Measurements from ENCODE around the gene TFF2.

TFF2 gene

GRCh38 chr21:42350927-42351426 lies at the start of gene TFF2:
TFF2 (minus strand) TSS chr21:42350994; CDS start chr21:42350957, 37 bp downstream.
- no peak for DNase-seq (ENCODE audit: low read depth in 2 of 2)

GRCh38 chr21:42400525-42400924 lies 49.7 kb upstream of the TFF2 start:
- DNase-seq (ENCODE audit: low read depth in 2 of 2), result no peak

GRCh38 chr21:42398436-42399028 lies 47.7 kb upstream of the TFF2 start:
- DNase-seq (ENCODE audit: low read depth in 2 of 2), result no peak

GRCh38 chr21:42397746-42398394 lies 47.1 kb upstream of the TFF2 start:
- no peak for DNase-seq (ENCODE audit: low read depth in 2 of 2)

- no peak for DNase-seq (ENCODE audit: low read depth in 2 of 2)
These were observed 46.3 kb upstream of the TFF2 start for GRCh38 chr21:42396799-42397745.

- DNase-seq (ENCODE audit: low read depth in 2 of 2), result no peak
These were observed 45.3 kb upstream of the TFF2 start, which contains the start of gene TMPRSS3 for GRCh38 chr21:42395905-42396651. TMPRSS3 (minus strand) TSS chr21:42396052; CDS start chr21:42395417, 635 bp downstream.

- no peak for DNase-seq (ENCODE audit: low read depth in 2 of 2)
These were observed 44.5 kb upstream of the TFF2 start for GRCh38 chr21:42395302-42395701.

DNA sequence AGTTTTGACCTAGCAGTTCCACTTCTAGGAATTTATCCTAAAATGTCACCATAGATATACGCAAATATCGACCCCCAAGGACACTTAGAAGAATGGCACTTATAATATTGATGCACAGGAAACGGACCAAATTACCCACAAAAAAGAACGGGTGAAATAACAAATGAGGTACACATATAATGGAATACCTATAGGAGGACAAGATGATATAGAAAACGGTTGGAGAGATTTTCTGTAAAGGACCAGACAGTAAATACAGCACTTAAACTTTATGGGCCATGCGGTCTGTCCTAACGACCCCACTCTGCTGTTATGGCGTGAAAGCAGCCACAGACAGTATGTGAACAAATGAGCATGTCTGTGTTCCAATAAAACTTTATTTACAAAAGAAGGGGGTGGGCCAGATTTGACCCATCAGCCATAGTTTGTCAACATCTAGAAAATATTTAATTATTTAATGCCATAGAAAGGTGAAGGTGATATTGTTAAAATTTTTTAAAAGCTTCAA lies 42.7 kb upstream of the TFF2 start:
- no peak for DNase-seq (ENCODE audit: low read depth in 2 of 2)

GRCh38 chr21:42392731-42393442 lies 42.1 kb upstream of the TFF2 start:
- DNase-seq (ENCODE audit: low read depth in 2 of 2), result no peak

DNA sequence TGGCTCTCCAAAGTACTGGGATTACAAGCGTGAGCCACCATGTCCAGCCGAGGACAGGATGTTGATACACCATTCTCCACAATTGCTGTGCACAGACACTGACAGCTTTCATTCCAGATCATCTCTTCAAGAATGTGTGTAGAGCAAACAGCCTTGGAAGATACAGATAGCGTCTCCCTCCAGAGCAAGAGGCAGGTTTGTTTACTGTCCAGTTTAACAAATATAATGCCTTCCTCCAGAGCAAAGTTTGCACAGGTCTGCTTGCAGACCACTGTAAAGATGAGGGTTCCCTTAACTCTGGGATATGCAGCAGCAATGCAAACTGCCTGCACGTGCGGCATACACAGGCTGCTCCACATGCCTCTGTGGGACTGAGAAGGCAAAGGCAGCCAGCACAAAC lies 40.5 kb upstream of the TFF2 start:
- no peak for DNase-seq (ENCODE audit: low read depth in 2 of 2)

- no peak for DNase-seq (ENCODE audit: low read depth in 2 of 2)
These were observed 39.9 kb upstream of the TFF2 start for GRCh38 chr21:42390696-42391095.

DNA sequence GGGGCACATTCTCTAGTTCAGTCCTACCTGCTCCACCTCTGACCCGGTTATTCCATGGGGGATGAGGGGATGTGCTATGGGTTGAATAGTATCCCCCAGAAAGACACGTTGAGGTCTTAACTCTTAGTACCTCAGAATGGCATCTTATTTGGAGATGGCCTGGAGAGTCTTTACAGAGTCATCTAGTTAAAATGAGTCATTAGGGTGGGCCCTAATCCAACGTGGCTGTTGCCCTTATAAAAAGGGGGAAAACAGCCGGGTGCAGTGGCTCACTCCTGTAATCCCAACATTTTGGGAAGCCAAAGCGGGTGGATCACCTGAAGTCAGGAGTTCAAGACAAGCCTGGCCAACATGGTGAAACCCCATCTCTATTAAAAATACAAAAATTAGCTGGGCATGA lies 39.4 kb upstream of the TFF2 start:
- no peak for DNase-seq (ENCODE audit: low read depth in 2 of 2)

- no peak for DNase-seq (ENCODE audit: low read depth in 2 of 2)
These were observed 38.6 kb upstream of the TFF2 start for GRCh38 chr21:42389449-42389835.

DNA sequence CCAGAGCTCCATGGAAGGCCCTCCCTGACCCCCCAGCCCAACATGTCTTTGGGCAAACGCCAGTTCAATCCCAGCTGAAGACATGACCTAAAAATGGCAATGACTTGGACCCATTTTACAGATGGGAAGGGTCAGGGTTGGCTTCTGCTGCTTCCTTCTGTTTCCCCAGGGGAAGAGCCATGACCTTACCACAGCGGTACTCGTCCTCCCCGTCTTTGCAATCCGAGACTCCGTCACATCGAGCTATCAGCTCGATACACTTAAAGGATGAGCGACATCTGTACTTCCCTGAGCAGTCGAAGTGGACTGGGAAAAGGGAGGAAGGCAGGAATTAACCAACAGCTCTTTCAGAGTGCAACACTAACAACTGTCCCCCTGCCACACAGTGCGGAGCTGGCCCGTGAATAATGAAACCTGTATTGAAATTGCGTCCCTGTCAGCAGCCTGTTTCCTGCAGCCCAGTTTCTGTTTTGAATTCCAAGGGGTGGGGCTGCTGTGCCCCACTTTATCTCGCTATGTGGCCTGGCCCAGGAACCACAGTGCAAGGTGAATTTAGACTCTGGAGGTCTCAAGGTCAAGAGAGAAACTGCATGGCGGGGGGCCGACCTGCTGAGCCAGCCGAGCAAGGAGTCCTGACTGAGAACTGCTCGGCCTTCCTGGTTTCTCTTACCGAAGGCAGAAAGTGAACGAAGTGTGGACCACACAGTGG lies 38.1 kb upstream of the TFF2 start:
- DNase-seq (ENCODE audit: low read depth in 2 of 2), result no peak

DNA sequence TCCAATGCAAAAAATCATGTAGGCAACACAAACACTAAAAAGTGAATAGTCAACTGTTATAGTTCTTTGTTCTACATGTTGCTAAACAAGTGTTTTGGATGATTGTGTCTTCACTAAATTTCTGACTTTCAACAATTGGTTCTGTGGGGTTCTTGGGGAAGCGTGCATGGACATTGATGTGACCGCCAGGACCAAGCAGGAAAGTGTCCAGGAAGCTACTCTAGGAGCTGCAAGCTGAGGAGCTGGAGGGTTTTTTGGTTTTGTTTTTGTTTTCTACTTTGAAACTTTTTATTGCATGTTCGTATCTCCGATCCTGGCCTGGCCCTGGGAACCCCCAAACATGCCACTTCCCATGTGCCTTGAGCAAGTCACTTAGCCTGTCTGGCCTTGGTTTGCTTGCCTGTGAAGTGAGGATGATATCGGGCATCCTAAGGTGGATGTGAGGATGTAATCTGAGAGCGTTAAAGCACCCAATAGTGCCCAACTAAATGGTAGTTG lies 37.1 kb upstream of the TFF2 start:
- no peak for DNase-seq (ENCODE audit: low read depth in 2 of 2)

DNA sequence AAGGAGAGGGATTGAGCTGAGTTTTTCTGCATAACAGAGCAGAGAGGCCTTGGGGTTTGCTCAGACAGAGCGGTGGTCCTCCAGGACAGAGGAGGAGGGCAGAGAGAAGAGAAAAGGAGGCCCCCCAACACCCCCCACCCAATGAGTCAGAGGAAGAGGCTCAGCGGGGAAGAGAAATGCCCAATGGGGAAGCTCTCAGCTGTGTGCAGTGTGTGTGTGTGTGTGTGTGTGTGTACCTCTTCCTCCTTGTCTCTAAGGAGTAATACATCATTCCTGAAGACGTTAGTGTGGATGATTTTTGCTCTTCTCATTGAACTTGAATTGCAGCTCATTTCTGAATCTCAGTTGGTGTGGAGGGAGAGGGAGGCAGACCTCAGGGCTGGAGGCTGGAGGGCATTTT lies 36.4 kb upstream of the TFF2 start:
- no peak for DNase-seq (ENCODE audit: low read depth in 2 of 2)

DNA sequence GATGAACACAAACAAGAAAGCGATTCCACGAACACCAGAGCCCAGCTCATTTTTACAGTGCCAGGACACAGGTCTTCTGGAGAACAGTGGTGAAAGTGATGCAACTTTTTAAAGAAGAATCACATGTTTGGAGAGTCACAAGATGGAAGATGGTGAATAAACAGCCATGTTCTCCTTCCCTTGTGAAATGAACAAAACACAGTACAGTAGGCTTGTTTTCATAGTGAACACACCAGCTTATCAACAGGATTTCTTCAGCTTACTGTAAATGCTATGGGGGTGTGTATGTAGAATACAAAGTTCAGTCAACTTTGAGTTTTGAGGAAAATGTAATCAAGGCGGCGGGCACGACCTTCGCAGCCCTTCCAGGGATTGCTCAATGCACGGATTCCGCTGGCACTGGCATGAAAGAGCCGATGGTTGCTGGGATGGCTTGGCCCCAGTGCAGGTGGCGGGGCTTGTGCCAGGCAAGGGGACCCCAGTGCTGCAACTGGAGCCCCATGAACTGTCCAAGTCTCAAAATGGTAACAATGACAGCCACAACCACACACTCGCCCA lies 35.3 kb upstream of the TFF2 start:
- DNase-seq (ENCODE audit: low read depth in 2 of 2), result no peak

DNA sequence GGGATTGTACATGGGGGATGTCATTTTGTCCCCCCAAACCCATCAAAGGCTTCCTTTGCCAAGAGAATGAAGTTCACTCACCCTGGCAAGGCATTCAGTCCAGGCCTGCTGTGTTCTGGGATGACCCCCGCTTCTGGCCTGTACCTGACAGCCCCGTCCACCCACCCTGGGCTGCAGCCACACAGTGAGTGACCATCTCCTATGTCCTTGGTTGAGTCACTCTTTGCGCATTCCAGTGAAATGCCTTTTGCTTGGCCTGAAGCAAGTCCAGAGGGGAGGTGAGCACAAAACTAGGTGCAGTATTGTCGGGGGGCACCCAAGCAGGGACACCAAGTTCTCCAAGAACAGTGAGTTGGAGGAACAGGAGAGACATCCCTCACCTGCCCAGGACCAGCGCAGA lies 34.8 kb upstream of the TFF2 start:
- no peak for DNase-seq (ENCODE audit: low read depth in 2 of 2)

- no peak for DNase-seq (ENCODE audit: low read depth in 2 of 2)
These were observed 34.2 kb upstream of the TFF2 start for GRCh38 chr21:42384989-42385388.

Data from stimulated activated CD8-positive, alpha-beta memory T cell treated with anti-CD3 and anti-CD28 coated beads, Interleukin-2, amount 100 ng/mL, for 48 hours (primary cell).